Measurements from ENCODE around the gene GASK1A. TPM values are rescaled to one million over a fixed set of nuclear protein-coding genes. Genes with fewer than 3 reads are reported as not detected.

The GASK1A gene
- total RNA-seq, 6 experiments from 2014 or later = 5.5 to 17.5 (median 10.5) TPM

DNA sequence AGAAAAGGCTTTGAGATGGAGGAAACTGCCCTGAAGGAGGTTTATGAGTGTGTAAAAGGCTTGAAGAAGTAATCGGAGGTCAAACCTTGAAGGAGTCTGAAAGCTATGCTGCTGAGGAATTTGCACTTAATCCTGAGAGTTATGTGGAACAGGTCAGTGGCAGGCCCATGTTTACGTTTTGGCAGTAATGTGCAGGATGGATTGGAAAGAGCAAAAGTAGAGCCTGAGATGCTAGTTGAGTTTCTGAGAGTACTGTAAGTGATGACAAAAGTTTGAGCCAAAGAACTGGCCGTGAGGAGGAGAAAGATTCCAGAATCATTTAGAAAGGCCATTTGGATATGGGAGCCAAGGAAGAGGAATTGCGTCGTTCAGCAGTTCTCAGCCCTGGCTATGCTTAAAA is 3.2 kb upstream of the GASK1A start:
- DNase-seq (no peak), ATAC-seq (no peak)
- Histone ChIP-seq H3K4me1 (peaks cover 0 to 20% (median 0%) of the 10 kb centered on the region in 4 donors), H3K4me3 (no peak overlapping the region), H3K27ac (no peak overlapping the region), H3K27me3 (no peaks in the 10 kb centered on the region), H3K9me3 (peaks cover 0 to 7% (median 3%) of the 10 kb centered on the region in 4 donors), H3K36me3 (no peaks in the 10 kb centered on the region)
- 88% methylated on average over 5 of the region's 5 CpGs for WGBS (ENCODE audit: insufficient coverage, low coverage, low lambda C conversion rate, missing lambda C conversion rate)
- intact Hi-C loops (cut with DNase I) = no loop called here
- TF ChIP-seq POLR2A (IDR thresholded peaks at IDR 0.05) = no peak
- TF ChIP-seq, protein P1, sequence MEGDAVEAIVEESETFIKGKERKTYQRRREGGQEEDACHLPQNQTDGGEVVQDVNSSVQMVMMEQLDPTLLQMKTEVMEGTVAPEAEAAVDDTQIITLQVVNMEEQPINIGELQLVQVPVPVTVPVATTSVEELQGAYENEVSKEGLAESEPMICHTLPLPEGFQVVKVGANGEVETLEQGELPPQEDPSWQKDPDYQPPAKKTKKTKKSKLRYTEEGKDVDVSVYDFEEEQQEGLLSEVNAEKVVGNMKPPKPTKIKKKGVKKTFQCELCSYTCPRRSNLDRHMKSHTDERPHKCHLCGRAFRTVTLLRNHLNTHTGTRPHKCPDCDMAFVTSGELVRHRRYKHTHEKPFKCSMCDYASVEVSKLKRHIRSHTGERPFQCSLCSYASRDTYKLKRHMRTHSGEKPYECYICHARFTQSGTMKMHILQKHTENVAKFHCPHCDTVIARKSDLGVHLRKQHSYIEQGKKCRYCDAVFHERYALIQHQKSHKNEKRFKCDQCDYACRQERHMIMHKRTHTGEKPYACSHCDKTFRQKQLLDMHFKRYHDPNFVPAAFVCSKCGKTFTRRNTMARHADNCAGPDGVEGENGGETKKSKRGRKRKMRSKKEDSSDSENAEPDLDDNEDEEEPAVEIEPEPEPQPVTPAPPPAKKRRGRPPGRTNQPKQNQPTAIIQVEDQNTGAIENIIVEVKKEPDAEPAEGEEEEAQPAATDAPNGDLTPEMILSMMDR (IDR thresholded peaks at IDR 0.05) = no peak

DNA sequence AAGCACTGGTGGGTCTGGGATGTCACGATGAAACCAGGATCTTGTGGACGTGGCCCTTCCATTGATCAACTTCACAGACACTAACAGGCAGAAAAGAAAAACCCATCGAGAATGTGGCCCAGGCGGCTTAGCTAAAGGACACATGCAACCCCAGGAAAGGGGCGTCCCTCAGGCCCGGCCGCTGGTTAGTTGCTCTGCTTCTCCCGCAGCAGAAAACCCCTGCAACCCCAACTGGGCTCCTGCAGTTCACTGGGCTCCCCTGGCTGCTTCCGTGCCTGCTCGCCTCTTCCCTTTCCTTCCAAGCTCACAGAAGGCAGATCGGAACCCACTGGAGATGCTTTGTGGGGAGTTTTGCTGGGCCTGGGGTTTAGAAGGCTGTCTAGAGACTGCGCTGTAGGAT is 1.1 kb downstream of the GASK1A start:
- Histone ChIP-seq H3K36me3 (no peaks in the 10 kb centered on the region), H3K27ac (peak overlapping the region in 1 of 3 donors; percentile 79), H3K27me3 (no peaks in the 10 kb centered on the region), H3K4me1 (peaks cover 0 to 12% (median 0%) of the 10 kb centered on the region in 4 donors), H3K9me3 (no peaks in the 10 kb centered on the region), H3K4me3 (peak overlapping the region; percentile 61 to 75 (median 63))
- ATAC-seq = peak in 3 of 4 donors; percentile 4 to 16 (median 6)
- intact Hi-C loops (cut with DNase I) = no loop called here
- WGBS (ENCODE audit: insufficient coverage, low coverage, low lambda C conversion rate, missing lambda C conversion rate) = 41% methylated on average over 9 of the region's 12 CpGs
- TF ChIP-seq, protein P1 (IDR thresholded peaks at IDR 0.05) = no peak
- no peak for TF ChIP-seq POLR2A (IDR thresholded peaks at IDR 0.05)
- no peak for DNase-seq

- no CpG with 5 or more reads among the region's 6 CpGs for WGBS (ENCODE audit: insufficient coverage, low coverage, low lambda C conversion rate, missing lambda C conversion rate)
- H3K4me1 ChIP-seq = peaks cover 0 to 12% (median 0%) of the 10 kb centered on the region in 4 donors
- TF ChIP-seq, protein P1 (IDR thresholded peaks at IDR 0.05) = no peak
- peak; percentile 49 for TF ChIP-seq POLR2A (IDR thresholded peaks at IDR 0.05)
- intact Hi-C loops (cut with DNase I) = no loop called here
- DNase-seq (peak in 1 of 3 donors; percentile 67), ATAC-seq (peak; percentile 31 to 79 (median 66))
- H3K9me3 ChIP-seq = no peaks in the 10 kb centered on the region
- no peaks in the 10 kb centered on the region for H3K27me3 ChIP-seq
- peak overlapping the region in 1 of 3 donors; percentile 79 for H3K27ac ChIP-seq
- H3K36me3 ChIP-seq = no peaks in the 10 kb centered on the region
- H3K4me3 ChIP-seq = peak overlapping the region in 2 of 3 donors; percentile 61 to 63
Measured at GRCh38 chr3:42980909-42981308, 1.8 kb downstream of the GASK1A start.

DNA sequence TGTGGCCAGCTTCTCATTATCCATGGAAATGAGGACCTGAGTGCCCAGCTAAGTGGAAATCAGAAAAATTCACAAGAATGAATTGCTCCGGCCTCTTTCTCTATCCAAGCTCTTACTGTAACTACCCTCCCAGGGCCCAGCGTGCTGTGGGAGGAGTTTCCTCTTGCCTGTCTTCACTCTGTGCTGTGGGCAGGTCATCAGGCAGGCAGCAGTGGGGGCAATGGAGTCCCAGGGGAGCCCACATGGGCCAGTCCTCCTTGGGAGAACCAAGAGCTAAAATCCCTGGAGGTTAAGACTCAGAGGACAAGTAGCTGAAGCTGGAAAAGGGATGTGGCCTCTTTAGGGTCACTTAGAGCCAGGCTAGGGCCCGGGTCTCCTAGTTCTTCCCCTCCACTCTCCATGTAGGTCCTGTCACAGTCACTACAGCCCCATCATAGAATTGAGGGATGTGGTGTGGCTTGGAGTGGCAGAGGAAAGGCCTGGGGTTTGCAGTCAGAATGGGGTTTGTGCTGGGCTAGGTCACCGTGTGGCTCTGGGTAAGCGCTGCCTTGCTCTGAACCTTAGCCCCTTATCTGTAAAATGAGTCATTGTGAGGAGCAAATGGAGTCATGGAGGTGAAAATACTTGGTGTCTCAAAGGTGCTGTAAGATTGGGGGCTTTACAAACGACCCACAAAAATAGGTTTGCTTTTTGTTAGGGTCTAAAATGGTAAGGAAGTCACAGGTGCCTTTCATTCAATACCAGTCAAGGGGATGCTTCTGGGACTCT is 3.7 kb downstream of the GASK1A start:
- TF ChIP-seq, protein P1 (IDR thresholded peaks at IDR 0.05) = no peak
- TF ChIP-seq POLR2A (IDR thresholded peaks at IDR 0.05) = no peak
- 85% methylated on average over 5 of the region's 6 CpGs for WGBS (ENCODE audit: insufficient coverage, low coverage, low lambda C conversion rate, missing lambda C conversion rate)
- H3K36me3 ChIP-seq = no peaks in the 10 kb centered on the region

More for the DNA sequence above, 3.7 kb downstream of the GASK1A start:
- no peak for ATAC-seq
- no peaks in the 10 kb centered on the region for H3K27me3 ChIP-seq
- peaks cover 0 to 12% (median 0%) of the 10 kb centered on the region in 4 donors for H3K4me1 ChIP-seq
- no peak for DNase-seq
- H3K4me3 ChIP-seq = no peak overlapping the region
- no peaks in the 10 kb centered on the region for H3K9me3 ChIP-seq
- H3K27ac ChIP-seq = no peak overlapping the region
- intact Hi-C loops (cut with DNase I) = no loop called here
